ENCODE data around the gene TSFM. TPM values are rescaled to one million over a fixed set of nuclear protein-coding genes. Genes with fewer than 3 reads are reported as not detected.
"Not testable (repeated sequence)": the region's sequence is repeated elsewhere in the genome, so short reads cannot be mapped to it uniquely, and the experiment has no call there.

Gene TSFM
- total RNA-seq, 1 donor from 2014 or later: 27.3 TPM

GRCh38 chr12:57763881-57764661 is 18.5 kb upstream of the TSFM start:
- no peak for DNase-seq

GRCh38 chr12:57764662-57765002 is 18.0 kb upstream of the TSFM start:
- no peak for DNase-seq

- no peak for DNase-seq
These were observed 17.4 kb upstream of the TSFM start for GRCh38 chr12:57765003-57765697.

GRCh38 chr12:57765698-57766463 is 16.7 kb upstream of the TSFM start:
- DNase-seq: no peak

- DNase-seq: no peak
These were observed 15.9 kb upstream of the TSFM start, which contains the start of gene CYP27B1 for GRCh38 chr12:57766464-57767304. Gene CYP27B1 (minus strand): TSS chr12:57767078. CDS start chr12:57767041, 37 bp downstream.

GRCh38 chr12:57767305-57767698 is 15.3 kb upstream of the TSFM start:
- no peak for DNase-seq

GRCh38 chr12:57767876-57768275 is 14.7 kb upstream of the TSFM start:
- DNase-seq: no peak

- DNase-seq: no peak
These were observed 13.0 kb upstream of the TSFM start for GRCh38 chr12:57769594-57769993.

- DNase-seq: no peak
These were observed 11.9 kb upstream of the TSFM start for GRCh38 chr12:57770734-57771133.

GRCh38 chr12:57771236-57771872 is 11.2 kb upstream of the TSFM start:
- no peak for DNase-seq

GRCh38 chr12:57771873-57772428 is 10.6 kb upstream of the TSFM start, which contains the start of gene METTL1:
Gene METTL1 (minus strand): TSS chr12:57772105. CDS start chr12:57772083, 22 bp downstream.
- DNase-seq: peak; percentile 95

- no peak for DNase-seq
These were observed 9.9 kb upstream of the TSFM start, which contains the start of gene EEF1AKMT3 for GRCh38 chr12:57772429-57773322. Gene EEF1AKMT3 (plus strand): TSS chr12:57772614. CDS start chr12:57772725, 111 bp downstream.

GRCh38 chr12:57774634-57775033 is 8.0 kb upstream of the TSFM start:
- not testable (repeated sequence) for DNase-seq

- DNase-seq: no peak
These were observed 7.5 kb upstream of the TSFM start for GRCh38 chr12:57775044-57775443.

GRCh38 chr12:57775563-57776246 is 6.9 kb upstream of the TSFM start:
- no peak for DNase-seq

- no peak for DNase-seq
These were observed 6.4 kb upstream of the TSFM start for GRCh38 chr12:57776247-57776587.

- DNase-seq: no peak
These were observed 5.2 kb upstream of the TSFM start for GRCh38 chr12:57777367-57777766.

GRCh38 chr12:57777911-57778310 is 4.7 kb upstream of the TSFM start:
- no peak for DNase-seq

- no peak for DNase-seq
These were observed 2.9 kb upstream of the TSFM start for GRCh38 chr12:57779736-57780135.
